NT2/D1 (cell line): ENCODE data around the gene APOL2.
"Not testable (repeated sequence)": the region's sequence is repeated elsewhere in the genome, so short reads cannot be mapped to it uniquely, and the experiment has no call there.

ENCODE experiments used
- DNase-seq: peaks from one replicate; pipeline ENCODE4 v3.0.0-alpha.2; 2011; ENCODE audit warnings: low read depth, low spot score
- H3K27me3 ChIP-seq: 2 replicates; pipeline ENCODE4 v1.6.0; 2011; ENCODE audit warnings: mild to moderate bottlenecking; ENCODE audit not compliant: insufficient read length, insufficient read depth
- H3K36me3 ChIP-seq: 2 replicates; pipeline ENCODE4 v1.6.1; 2011; ENCODE audit warnings: mild to moderate bottlenecking, low read length, mixed read lengths; ENCODE audit not compliant: insufficient read depth, insufficient read length
- H3K4me1 ChIP-seq: 2 replicates; pipeline ENCODE4 v1.5.1; 2011; ENCODE audit not compliant: insufficient read depth, insufficient read length
- H3K4me3 ChIP-seq: 2 replicates; pipeline ENCODE4 v1.5.1; 2011; ENCODE audit warnings: low read depth; ENCODE audit not compliant: insufficient read length
- H3K9ac ChIP-seq: 2 replicates; pipeline ENCODE4 v1.6.0; 2011; ENCODE audit warnings: low read depth; ENCODE audit not compliant: insufficient read length
- H3K9me3 ChIP-seq: 2 replicates; pipeline ENCODE4 v1.5.1; 2011; ENCODE audit warnings: mild to moderate bottlenecking, low read length; ENCODE audit not compliant: insufficient read depth
- SUZ12 ChIP-seq: IDR thresholded peaks from 2 replicates; pipeline ENCODE4 v1.6.1; 2011; ENCODE audit not compliant: insufficient read length, insufficient read depth; ENCODE audit errors: extremely low read depth
- YY1 ChIP-seq: IDR thresholded peaks from 2 replicates; pipeline ENCODE4 v1.6.1; 2011; ENCODE audit not compliant: insufficient read length, insufficient read depth
- ZNF274 ChIP-seq: IDR thresholded peaks from 2 replicates; pipeline ENCODE4 v1.6.1; 2011; ENCODE audit warnings: mild to moderate bottlenecking, low read depth, low read length

The APOL2 gene

DNA sequence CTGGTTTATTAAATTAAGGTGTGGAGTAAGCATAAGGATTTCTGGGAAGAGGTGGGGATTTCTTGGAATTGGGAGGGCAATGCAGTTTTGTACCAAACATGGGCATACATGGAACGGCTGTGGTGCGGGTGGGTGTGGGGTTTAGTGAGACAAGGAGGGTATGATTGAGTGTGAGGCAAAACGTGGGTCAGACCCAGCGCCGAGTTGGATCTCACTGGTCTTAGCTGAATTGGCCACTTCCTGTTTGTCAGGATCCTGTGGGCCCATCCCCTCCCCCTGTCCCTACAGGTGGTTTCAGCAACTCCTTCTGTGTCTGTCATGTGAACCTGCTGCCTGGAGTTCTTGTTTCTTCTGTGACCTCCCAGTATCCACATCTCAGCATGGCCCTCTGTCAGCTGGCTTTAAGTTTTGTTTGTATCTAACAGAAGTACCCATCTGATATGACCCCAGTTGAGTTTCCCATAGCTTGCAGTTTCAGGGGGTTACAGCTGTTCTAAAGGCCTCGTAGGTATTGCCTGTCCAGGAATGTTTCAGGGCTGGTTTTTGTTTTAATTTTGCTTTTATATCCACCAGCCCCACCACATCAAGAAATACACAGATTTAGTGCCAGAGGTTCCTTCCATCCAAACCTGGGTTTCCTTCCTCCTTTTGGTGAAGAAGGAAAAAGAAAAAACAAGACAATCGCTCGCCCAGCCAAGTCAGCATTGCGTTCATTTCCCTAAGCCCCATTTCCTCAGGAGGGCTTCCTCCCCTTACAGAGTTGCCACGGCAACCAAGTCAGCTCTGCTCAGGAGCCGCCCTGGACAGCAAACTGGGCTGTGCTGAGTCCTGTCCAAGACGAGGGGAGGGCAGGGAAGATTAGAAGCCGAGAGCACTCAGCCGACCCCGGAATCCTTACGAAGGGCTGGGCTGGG, 19.6 kb upstream of the APOL2 start:
- no peaks in the 10 kb centered on the region for H3K36me3 ChIP-seq

DNA sequence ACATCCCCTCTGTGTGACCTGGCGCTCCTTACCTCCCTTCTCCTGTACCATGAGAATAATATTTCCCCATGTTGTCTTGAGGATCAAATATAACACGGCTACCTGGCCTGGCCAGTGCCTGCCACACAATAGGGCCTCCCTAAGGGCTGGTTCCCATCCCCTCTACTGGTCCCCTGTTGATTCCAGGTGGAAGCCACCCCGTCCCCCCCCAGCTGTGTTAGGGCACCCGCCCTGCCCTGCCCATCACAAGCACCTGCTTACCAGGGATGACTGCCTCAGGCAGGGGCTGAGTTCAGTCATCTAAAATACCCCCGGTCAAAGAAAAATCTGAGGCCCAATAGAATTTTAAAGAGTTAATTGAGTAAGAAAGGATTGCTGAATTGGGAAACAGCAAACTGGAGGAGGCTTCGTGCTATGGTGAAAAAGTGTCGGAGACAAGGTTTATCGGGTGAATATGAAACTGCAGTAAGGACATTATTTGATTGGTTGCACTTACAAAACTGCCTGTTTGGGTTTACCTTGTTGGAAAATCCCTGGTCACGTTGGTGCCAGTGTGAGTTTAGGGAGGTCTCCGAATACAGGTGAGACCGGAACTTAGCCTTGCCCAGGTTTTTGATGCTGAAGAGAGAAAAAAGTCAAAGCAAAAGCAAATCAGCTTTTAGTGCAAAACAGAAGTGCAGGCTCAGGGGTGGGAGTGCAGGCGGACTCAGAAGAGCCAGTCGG, 18.8 kb upstream of the APOL2 start:
- no peaks in the 10 kb centered on the region for H3K27me3 ChIP-seq
- H3K9ac ChIP-seq: no peak overlapping the region
- H3K4me3 ChIP-seq: no peak overlapping the region
- peaks cover 2% of the 10 kb centered on the region for H3K4me1 ChIP-seq
- no peaks in the 10 kb centered on the region for H3K36me3 ChIP-seq
- no peak for DNase-seq
- no peak for TF ChIP-seq YY1
- TF ChIP-seq ZNF274: no peak
- no peak for TF ChIP-seq SUZ12
- no peaks in the 10 kb centered on the region for H3K9me3 ChIP-seq

More for the DNA sequence above, 19.6 kb upstream of the APOL2 start:
- H3K27me3 ChIP-seq: no peaks in the 10 kb centered on the region
- no peak for DNase-seq
- peaks cover 2% of the 10 kb centered on the region for H3K4me1 ChIP-seq
- peak overlapping the region; percentile 56 for H3K9ac ChIP-seq
- peak overlapping the region; percentile 4 for H3K4me3 ChIP-seq
- no peak for TF ChIP-seq ZNF274
- no peak for TF ChIP-seq SUZ12
- TF ChIP-seq YY1: no peak
- no peaks in the 10 kb centered on the region for H3K9me3 ChIP-seq

DNA sequence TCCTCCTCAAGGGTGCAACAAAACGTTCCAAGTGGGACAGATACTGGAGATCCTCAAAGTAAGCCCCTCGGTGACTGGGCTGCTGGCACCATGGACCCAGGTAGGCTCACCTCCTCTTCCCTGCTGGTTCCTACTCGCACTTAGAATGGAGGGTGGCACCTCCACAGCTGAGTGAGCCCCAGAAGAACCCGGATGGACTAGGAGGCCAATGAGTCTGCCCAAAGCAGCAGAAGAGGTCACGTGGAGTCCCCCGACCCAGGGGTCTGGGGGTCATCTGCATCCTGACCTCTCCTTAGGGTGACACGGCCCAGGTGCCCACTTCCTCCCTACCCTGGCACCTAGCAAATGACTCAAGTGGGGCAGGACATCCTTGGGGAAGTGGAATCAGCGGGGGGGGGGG, 18.0 kb upstream of the APOL2 start:
- H3K9ac ChIP-seq: no peak overlapping the region
- H3K4me1 ChIP-seq: peaks cover 2% of the 10 kb centered on the region
- no peak for TF ChIP-seq SUZ12
- TF ChIP-seq YY1: no peak
- TF ChIP-seq ZNF274: no peak

DNA sequence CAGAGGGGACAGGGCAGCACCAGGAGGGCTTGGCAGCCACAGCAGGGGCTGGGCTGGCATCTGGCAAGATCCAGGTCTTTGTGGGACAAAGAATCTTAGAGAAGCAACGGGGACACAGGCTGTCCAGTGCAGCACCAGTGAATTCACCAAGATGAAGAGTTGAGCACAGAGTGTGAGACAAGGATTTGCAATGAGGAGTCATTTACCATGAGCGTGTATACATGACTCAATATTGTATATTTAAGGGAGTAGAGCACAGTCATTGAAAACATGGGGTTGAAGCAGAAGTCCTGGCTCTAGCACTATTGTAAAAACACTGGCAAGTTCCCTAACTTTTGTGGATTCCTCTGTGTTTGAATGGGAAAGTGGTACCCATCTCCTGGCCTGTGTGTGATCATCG, 17.2 kb upstream of the APOL2 start:
- no peak overlapping the region for H3K9ac ChIP-seq
- peaks cover 7% of the 10 kb centered on the region for H3K4me1 ChIP-seq
- DNase-seq: no peak
- no peaks in the 10 kb centered on the region for H3K27me3 ChIP-seq
- no peaks in the 10 kb centered on the region for H3K36me3 ChIP-seq
- no peaks in the 10 kb centered on the region for H3K9me3 ChIP-seq
- no peak overlapping the region for H3K4me3 ChIP-seq
- TF ChIP-seq SUZ12: no peak
- TF ChIP-seq YY1: no peak
- no peak for TF ChIP-seq ZNF274

More for the DNA sequence above, 18.0 kb upstream of the APOL2 start:
- no peaks in the 10 kb centered on the region for H3K9me3 ChIP-seq
- no peak overlapping the region for H3K4me3 ChIP-seq
- H3K36me3 ChIP-seq: no peaks in the 10 kb centered on the region
- DNase-seq: no peak
- H3K27me3 ChIP-seq: no peaks in the 10 kb centered on the region

DNA sequence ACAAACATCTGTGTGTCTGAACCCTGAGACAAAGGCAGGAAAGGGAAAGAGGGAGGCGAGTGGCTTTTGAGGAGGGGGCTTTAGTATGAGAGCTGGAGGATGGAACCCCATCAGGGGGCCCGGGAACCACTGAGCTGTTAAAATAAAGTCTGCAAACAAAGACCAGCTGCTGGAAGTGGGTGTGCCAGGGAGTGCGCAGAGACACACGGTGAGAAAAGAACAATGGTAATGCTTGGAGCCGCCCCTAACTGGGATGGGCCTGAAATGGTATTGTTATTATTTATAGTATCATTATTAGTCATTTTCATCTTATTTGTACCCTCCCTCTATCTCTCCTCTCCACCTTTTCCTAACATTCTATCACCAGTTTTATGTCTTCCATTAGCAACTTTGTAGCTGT, 16.2 kb upstream of the APOL2 start:
- H3K9ac ChIP-seq, H3K4me3 ChIP-seq, H3K9me3 ChIP-seq, H3K4me1 ChIP-seq, H3K27me3 ChIP-seq, H3K36me3 ChIP-seq, DNase-seq: not testable (repeated sequence)

DNA sequence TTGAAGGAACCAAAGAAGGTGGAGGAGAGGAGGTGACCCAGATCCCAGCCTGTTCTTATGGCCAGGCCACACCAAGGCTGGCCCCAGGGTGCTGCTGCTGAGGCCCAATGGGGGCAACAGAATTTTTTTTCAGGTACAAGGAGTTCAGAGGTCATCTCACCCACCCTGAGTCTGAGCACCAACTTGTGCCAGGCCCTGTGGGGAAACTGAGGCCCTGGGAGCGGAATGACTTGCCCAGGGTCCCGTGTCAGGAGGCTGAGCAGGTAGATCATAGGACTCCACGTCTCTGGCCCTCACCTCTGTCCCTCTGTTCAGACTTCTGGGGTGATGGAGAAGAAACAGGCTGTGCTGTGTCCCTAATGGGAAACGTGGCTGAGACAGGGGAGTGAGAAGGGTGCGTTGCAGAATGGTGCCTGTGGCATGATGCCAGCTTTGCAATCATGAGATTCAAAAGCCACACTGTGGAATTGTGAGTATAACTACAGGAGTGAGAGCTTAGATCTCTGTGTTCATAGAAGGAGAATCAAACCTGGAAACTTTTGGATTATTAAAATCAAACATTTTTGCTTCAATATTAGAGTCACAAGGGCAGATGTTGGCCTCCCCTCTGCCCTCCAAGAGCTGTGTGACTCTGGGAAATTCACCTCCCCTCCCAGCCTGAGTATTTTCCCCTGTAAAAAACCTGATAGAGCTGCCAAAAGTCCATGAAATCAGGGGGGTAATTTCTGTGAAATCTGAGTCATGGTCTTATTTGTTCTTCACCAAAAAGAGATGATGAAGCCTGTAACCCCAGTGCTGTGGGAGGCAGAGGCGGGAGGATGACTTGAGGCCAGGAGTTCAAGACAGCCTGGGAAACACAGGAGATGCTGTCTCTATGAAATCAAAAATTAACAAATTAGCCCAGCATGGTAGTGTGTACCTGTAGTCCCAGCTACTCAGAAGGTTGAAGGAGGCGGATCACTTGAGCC, 14.5 kb upstream of the APOL2 start:
- Histone ChIP-seq H3K27me3 (no peaks in the 10 kb centered on the region), H3K4me1 (peaks cover 6% of the 10 kb centered on the region), H3K4me3 (no peak overlapping the region), H3K9ac (no peak overlapping the region), H3K9me3 (no peaks in the 10 kb centered on the region), H3K36me3 (no peaks in the 10 kb centered on the region)
- TF ChIP-seq ZNF274: no peak
- TF ChIP-seq SUZ12: no peak
- no peak for TF ChIP-seq YY1
- DNase-seq: no peak
